Measurements from ENCODE around the gene PTPN23. TPM values are rescaled to one million over a fixed set of nuclear protein-coding genes. Genes with fewer than 3 reads are reported as not detected.

PTPN23 gene
- total RNA-seq, 1 donor from 2014 or later = 40.3 TPM

DNA sequence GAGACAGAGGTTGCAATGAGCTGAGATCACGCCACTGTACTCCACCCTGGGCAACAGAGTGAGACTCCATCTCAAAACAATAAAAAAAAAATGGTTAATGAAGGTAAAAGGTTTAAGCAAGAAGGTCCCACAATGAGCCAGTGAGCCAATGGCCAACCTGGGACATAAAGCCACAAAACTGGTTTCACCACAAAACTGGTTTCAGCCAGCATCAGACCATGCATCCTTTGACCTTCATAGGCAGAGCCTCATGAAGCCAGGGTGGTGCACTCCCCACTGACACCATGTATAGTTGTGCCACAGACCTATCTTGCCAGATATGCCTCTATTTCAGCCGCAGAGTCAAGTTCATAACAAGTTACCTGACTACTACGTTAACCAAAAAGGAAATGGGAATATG lies 53.0 kb downstream of the PTPN23 start:
- peaks cover 9% of the 10 kb centered on the region for H3K36me3 ChIP-seq (ENCODE audit: insufficient read depth, low read length)
- Mint-ChIP-seq H3K27me3 (ENCODE audit: low read depth, unreplicated experiment) (no peaks in the 10 kb centered on the region), H3K27ac (ENCODE audit: unreplicated experiment) (no peak overlapping the region), H3K4me1 (ENCODE audit: low read depth, unreplicated experiment) (no peaks in the 10 kb centered on the region), H3K4me3 (ENCODE audit: unreplicated experiment) (no peak overlapping the region), H3K9me3 (ENCODE audit: unreplicated experiment) (no peaks in the 10 kb centered on the region), H3K36me3 (ENCODE audit: low read depth, unreplicated experiment) (peaks cover 24% of the 10 kb centered on the region)
- H3K79me2 ChIP-seq (ENCODE audit: insufficient read depth, low read length) = no peaks in the 10 kb centered on the region
- no peak overlapping the region for H3K4me2 ChIP-seq (ENCODE audit: low read length)
- H4K20me1 ChIP-seq (ENCODE audit: insufficient read depth, low read length) = no peaks in the 10 kb centered on the region
- no peaks in the 10 kb centered on the region for H3K27me3 ChIP-seq (ENCODE audit: insufficient read depth, low read length)
- H3K4me3 ChIP-seq (ENCODE audit: insufficient read depth, low read depth, low read length) = no peak overlapping the region
- DNase-seq (ENCODE audit: low read depth) (no peak), FAIRE-seq (no peak)
- TF ChIP-seq, protein P1, sequence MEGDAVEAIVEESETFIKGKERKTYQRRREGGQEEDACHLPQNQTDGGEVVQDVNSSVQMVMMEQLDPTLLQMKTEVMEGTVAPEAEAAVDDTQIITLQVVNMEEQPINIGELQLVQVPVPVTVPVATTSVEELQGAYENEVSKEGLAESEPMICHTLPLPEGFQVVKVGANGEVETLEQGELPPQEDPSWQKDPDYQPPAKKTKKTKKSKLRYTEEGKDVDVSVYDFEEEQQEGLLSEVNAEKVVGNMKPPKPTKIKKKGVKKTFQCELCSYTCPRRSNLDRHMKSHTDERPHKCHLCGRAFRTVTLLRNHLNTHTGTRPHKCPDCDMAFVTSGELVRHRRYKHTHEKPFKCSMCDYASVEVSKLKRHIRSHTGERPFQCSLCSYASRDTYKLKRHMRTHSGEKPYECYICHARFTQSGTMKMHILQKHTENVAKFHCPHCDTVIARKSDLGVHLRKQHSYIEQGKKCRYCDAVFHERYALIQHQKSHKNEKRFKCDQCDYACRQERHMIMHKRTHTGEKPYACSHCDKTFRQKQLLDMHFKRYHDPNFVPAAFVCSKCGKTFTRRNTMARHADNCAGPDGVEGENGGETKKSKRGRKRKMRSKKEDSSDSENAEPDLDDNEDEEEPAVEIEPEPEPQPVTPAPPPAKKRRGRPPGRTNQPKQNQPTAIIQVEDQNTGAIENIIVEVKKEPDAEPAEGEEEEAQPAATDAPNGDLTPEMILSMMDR (IDR thresholded peaks at IDR 0.05; ENCODE audit: insufficient read depth, low read depth, low read length) = no peak
- TF ChIP-seq EZH2 (IDR thresholded peaks at IDR 0.05; ENCODE audit: insufficient read depth, low read length) = no peak
- no peaks in the 10 kb centered on the region for H3K9me3 ChIP-seq (ENCODE audit: insufficient read depth, low read depth, low read length)
- H2AFZ ChIP-seq (ENCODE audit: low read depth, low read length) = no peak overlapping the region
- no peaks in the 10 kb centered on the region for H3K4me1 ChIP-seq (ENCODE audit: insufficient read depth, low read length)
- no peak overlapping the region for H3K9ac ChIP-seq (ENCODE audit: low read length)
- no peak overlapping the region for H3K27ac ChIP-seq (ENCODE audit: low read depth, low read length)

- no peaks in the 10 kb centered on the region for H3K27me3 Mint-ChIP-seq (ENCODE audit: low read depth, unreplicated experiment)
- no peak for FAIRE-seq
- H3K9ac ChIP-seq (ENCODE audit: low read length) = no peak overlapping the region
Measured at GRCh38 chr3:47434849-47435248, 54.0 kb downstream of the PTPN23 start.

GRCh38 chr3:47436180-47436579 lies 55.4 kb downstream of the PTPN23 start:
- peaks cover 9% of the 10 kb centered on the region for H3K36me3 ChIP-seq (ENCODE audit: insufficient read depth, low read length)
- no peaks in the 10 kb centered on the region for H3K4me1 ChIP-seq (ENCODE audit: insufficient read depth, low read length)
- TF ChIP-seq, protein P1 (IDR thresholded peaks at IDR 0.05; ENCODE audit: insufficient read depth, low read depth, low read length) = no peak
- TF ChIP-seq EZH2 (IDR thresholded peaks at IDR 0.05; ENCODE audit: insufficient read depth, low read length) = no peak
- peaks cover 10% of the 10 kb centered on the region for H3K36me3 Mint-ChIP-seq (ENCODE audit: low read depth, unreplicated experiment)
- no peaks in the 10 kb centered on the region for H3K9me3 Mint-ChIP-seq (ENCODE audit: unreplicated experiment)
- H3K27ac Mint-ChIP-seq (ENCODE audit: unreplicated experiment) = no peak overlapping the region
- FAIRE-seq = no peak
- no peaks in the 10 kb centered on the region for H3K79me2 ChIP-seq (ENCODE audit: insufficient read depth, low read length)
- H3K9ac ChIP-seq (ENCODE audit: low read length) = no peak overlapping the region
- no peak overlapping the region for H3K4me3 Mint-ChIP-seq (ENCODE audit: unreplicated experiment)
- H3K27ac ChIP-seq (ENCODE audit: low read depth, low read length) = no peak overlapping the region
- H3K9me3 ChIP-seq (ENCODE audit: insufficient read depth, low read depth, low read length) = no peaks in the 10 kb centered on the region
- H2AFZ ChIP-seq (ENCODE audit: low read depth, low read length) = no peak overlapping the region
- H3K4me1 Mint-ChIP-seq (ENCODE audit: low read depth, unreplicated experiment) = peaks cover 3% of the 10 kb centered on the region
- no peaks in the 10 kb centered on the region for H3K27me3 ChIP-seq (ENCODE audit: insufficient read depth, low read length)
- H3K4me2 ChIP-seq (ENCODE audit: low read length) = no peak overlapping the region
- DNase-seq (ENCODE audit: low read depth) = no peak
- H4K20me1 ChIP-seq (ENCODE audit: insufficient read depth, low read length) = no peaks in the 10 kb centered on the region
- H3K27me3 Mint-ChIP-seq (ENCODE audit: low read depth, unreplicated experiment) = no peaks in the 10 kb centered on the region
- no peak overlapping the region for H3K4me3 ChIP-seq (ENCODE audit: insufficient read depth, low read depth, low read length)

More at GRCh38 chr3:47434849-47435248, 54.0 kb downstream of the PTPN23 start:
- Histone ChIP-seq H3K79me2 (ENCODE audit: insufficient read depth, low read length) (no peaks in the 10 kb centered on the region), H3K27ac (ENCODE audit: low read depth, low read length) (no peak overlapping the region), H3K4me2 (ENCODE audit: low read length) (no peak overlapping the region), H3K4me1 (ENCODE audit: insufficient read depth, low read length) (no peaks in the 10 kb centered on the region), H3K27me3 (ENCODE audit: insufficient read depth, low read length) (no peaks in the 10 kb centered on the region), H2AFZ (ENCODE audit: low read depth, low read length) (no peak overlapping the region), H3K36me3 (ENCODE audit: insufficient read depth, low read length) (peaks cover 9% of the 10 kb centered on the region), H3K4me3 (ENCODE audit: insufficient read depth, low read depth, low read length) (no peak overlapping the region), H3K9me3 (ENCODE audit: insufficient read depth, low read depth, low read length) (no peaks in the 10 kb centered on the region), H4K20me1 (ENCODE audit: insufficient read depth, low read length) (no peaks in the 10 kb centered on the region)
- Mint-ChIP-seq H3K4me1 (ENCODE audit: low read depth, unreplicated experiment) (peaks cover under 1% of the 10 kb centered on the region), H3K9me3 (ENCODE audit: unreplicated experiment) (no peaks in the 10 kb centered on the region), H3K4me3 (ENCODE audit: unreplicated experiment) (no peak overlapping the region), H3K27ac (ENCODE audit: unreplicated experiment) (no peak overlapping the region), H3K36me3 (ENCODE audit: low read depth, unreplicated experiment) (peaks cover 19% of the 10 kb centered on the region)
- no peak for DNase-seq (ENCODE audit: low read depth)
- TF ChIP-seq, protein P1 (IDR thresholded peaks at IDR 0.05; ENCODE audit: insufficient read depth, low read depth, low read length) = no peak
- no peak for TF ChIP-seq EZH2 (IDR thresholded peaks at IDR 0.05; ENCODE audit: insufficient read depth, low read length)

Data from astrocyte (in vitro differentiated cells and primary cell).